GM21526 (cell line): ENCODE data around the gene CCNDBP1.
"Not testable (repeated sequence)": the region's sequence is repeated elsewhere in the genome, so short reads cannot be mapped to it uniquely, and the experiment has no call there.

Experiments
- ATAC-seq: cut with Tn5 transposase; IDR thresholded peaks from one replicate; pipeline ENCODE4 v1.9.1; 2021; ENCODE audit warnings: moderate library complexity; ENCODE audit not compliant: unreplicated experiment, low FRiP score

CCNDBP1 gene

DNA sequence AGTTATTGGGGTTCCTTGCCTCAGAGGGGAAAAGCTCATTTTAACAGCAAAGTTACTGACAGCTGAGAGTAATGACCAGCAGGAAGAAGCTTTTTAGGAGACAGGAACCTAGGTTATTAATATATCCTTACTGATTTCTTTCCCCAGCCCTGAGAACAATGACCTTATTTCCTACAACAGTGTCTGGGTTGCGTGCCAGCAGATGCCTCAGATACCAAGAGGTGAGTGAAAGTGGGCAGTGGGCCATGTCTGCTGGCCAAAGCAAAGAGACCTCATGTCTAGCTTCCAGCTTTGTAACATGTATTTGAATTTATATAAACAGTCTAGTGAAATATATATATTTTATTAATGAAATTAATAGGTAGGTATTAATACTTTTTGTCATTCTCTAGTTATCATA is 5.0 kb downstream of the CCNDBP1 start:
- no peak for ATAC-seq

DNA sequence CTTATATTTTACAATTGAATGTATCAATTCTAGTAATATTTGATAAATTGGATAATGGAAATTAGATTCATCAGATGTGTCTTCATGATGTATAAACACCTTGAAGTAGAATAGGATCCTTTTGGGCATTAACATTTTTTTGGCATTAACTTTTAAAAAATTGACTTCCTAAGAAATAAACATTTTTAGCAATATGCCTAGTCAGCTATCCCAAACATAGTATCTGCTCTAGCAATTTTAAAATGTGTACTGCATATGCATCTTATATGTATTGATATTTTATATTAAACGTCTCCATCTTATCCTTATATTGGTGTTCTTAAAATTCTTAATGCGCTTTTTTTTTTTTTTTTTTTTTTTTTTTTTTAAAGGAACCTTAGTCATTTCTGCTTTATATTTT is 8.5 kb downstream of the CCNDBP1 start:
- no peak for ATAC-seq

DNA sequence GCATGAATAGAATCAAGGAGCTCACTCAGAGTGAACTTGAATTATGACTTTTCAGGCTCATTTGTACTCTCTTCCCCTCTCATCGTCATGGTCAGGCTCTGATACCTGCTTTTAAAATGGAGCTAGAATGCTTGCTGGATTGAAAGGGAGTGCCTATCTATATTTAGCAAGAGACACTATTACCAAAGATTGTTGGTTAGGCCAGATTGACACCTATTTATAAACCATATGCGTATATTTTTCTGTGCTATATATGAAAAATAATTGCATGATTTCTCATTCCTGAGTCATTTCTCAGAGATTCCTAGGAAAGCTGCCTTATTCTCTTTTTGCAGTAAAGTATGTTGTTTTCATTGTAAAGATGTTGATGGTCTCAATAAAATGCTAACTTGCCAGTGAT is 9.6 kb downstream of the CCNDBP1 start:
- ATAC-seq: no peak

- no peak for ATAC-seq
Measured at GRCh38 chr15:43196760-43197548, 11.8 kb downstream of the CCNDBP1 start.

DNA sequence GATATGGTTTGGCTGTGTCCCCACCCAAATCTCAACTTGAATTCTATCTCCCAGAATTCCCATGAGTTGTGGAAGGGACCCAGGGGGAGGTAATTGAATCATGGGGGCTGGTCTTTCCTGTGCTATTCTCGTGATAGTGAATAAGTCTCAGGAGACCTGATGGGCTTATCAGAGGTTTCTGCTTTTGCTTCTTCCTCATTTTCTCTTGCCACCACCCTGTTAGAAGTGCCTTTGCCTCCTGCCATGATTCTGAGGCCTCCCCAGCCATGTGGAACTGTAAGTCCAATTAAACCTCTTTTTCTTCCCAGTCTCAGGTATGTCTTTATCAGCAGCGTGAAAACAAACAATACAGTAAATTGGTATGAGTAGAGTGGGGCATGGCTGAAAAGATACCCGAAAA is 12.6 kb downstream of the CCNDBP1 start:
- ATAC-seq: not testable (repeated sequence)

DNA sequence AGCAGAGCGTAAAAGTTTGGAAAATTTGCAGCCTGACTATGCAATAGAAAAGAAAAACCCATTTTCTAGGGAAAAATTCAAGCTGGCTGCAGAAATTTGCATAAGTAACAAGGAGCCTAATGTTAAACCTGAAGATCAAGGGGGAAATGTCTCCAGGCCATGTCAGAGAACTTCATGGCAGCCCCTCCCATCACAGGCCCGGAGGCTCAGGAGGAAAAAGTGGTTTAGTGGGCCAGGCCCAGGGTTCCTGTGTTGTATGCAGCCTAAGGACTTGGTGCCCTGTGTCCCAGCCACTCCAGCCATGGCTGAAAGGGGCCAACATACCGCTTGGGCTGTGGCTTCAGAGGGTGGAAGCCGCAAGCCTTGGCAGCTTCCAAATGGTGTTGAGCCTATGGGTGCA is 13.4 kb downstream of the CCNDBP1 start:
- ATAC-seq: not testable (repeated sequence)

- ATAC-seq: no peak
Measured at GRCh38 chr15:43198992-43199391, 13.8 kb downstream of the CCNDBP1 start.

DNA sequence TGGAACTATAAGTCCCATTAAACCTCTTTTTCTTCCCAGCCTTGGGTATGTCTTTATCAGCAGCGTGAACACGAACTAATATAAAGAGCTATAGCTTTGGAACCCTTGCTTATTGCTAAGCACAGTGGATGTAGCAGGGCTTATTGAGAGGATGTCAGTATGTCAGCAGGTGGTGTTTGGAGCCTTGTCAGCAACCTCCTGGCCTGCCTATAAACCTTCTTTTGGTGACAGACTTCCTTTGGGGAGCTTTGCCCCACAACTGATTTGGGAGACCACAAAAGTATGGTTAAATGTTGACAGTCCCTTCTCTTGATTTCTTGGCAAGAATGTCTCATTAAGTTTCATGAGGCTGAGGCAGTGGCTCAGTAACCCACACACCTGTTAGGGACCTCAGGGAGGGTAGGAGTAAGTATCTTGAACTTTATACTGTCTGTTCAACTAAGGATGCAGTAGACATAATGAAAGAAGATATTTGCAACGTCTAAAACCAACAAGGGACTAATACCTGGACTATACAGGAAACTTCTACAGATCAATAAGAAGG is 14.8 kb downstream of the CCNDBP1 start:
- no peak for ATAC-seq

DNA sequence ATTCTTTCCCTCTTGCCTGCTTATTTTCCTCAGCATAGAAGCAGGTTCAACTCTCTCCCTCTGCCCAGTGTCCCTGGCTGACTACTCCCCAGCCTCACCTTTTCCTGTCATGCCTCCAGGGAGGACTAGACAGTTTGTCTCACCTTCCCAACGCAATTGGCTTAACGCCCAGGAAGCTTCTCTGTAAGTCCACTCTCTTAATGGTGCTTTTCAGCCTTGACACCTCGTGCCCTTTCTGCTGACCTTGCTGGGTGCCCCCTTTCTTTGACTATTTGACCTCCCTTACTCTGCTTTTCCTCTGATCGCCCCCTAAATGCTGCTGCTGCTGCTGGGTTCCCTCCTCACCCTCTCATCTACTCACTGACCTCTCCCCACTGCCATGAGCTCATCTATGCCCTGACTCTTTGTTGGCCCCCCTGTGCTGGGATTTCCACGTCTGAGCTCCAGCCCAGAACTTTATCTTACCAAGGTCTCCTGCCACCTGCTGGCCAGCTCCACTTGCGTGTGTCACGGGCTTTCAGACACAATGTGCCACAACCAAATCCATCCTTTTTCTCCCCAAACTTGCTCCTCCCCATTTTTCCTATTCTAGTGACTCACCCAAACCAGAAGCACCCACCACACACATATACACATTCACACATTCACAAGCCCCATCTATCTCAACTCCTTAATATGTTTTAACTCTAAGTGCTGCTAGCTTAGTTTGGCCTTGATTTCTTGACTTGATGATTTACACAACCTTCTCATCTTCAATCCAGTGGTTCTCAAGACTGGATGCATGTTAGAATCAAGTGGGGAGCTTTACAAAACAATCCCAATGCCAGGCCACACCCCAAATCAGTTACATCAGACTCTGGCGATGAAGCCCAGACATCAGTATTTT is 19.1 kb downstream of the CCNDBP1 start:
- no peak for ATAC-seq

GRCh38 chr15:43206054-43206453 is 20.9 kb downstream of the CCNDBP1 start:
- ATAC-seq: no peak

GRCh38 chr15:43207024-43207423 is 21.8 kb downstream of the CCNDBP1 start:
- ATAC-seq: no peak

DNA sequence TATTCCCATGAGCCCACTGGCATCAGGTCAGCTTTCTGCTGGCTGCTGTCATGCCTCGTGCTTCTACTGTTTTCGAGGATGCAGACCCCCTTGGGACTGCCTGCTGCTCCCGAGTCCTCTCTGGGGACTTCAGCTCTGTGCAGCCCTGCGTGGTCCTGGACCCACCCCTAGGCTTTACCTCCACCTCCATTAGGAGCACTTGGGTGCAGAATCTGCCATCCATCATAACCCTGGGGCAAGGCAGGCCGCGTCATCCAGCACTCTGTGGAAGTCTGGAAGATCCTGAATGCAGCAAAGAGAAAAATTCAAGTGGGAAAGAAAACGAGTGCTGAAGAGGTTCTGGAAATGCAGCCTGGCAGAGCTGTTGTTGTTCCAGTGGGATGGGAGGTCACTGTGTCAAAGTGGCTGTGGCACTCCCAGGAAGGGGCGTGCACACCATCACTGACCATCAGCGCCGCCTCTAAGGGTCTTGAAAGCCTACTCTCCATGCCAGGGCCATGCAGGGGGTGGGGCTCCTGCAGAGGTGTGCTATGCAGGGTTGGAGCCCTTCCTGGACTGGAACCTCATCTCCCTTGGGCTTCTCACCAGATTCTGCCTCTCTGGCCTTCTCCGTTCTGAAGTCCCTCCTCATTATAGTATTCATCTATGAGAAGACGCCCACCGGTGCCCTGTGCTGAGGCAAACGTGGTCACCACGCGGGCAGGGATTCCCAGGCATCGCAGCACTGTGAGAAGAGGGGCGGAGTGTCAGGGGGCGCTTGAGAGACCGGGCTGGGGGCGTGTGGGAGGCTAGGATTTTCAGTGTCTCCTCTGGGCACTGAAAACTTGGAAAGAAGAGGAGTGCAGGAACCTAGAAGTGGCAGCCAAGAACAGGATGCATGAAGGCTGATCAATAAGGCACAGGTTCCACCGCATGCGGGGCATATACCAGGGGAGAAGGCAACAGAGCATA is 23.1 kb downstream of the CCNDBP1 start:
- ATAC-seq: no peak

- ATAC-seq: no peak
Measured at GRCh38 chr15:43209059-43209824, 24.0 kb downstream of the CCNDBP1 start.

DNA sequence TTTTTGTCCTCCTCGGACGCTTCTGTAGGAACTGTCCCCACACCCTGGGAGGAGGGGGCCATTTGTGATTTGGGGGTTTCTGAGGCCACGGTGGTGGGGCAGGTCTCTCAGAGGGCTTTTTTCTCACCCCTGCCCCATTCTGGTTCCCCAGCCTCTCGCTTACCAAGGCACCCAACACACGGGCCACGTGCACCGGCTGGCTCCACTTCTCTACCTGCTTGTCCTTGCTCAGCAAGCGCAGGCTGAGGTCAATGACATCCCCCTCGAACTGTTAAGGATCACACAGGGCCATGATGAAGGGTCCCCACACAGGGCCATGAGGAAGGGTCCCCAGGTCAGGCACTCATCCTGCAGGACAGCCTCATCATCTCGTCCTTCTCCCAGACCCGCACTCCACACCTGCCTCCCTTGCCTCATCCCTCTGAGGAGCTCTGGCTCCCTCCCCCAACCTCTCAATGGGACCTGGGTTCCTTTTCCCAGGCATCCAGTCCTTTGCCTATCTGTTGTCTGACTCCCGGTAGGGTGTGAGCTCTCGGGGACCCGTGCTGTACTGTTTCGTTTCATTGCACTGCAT is 25.1 kb downstream of the CCNDBP1 start:
- ATAC-seq: no peak

GRCh38 chr15:43210807-43211206 is 25.6 kb downstream of the CCNDBP1 start:
- ATAC-seq: no peak

GRCh38 chr15:43211224-43211735 is 26.1 kb downstream of the CCNDBP1 start:
- no peak for ATAC-seq

DNA sequence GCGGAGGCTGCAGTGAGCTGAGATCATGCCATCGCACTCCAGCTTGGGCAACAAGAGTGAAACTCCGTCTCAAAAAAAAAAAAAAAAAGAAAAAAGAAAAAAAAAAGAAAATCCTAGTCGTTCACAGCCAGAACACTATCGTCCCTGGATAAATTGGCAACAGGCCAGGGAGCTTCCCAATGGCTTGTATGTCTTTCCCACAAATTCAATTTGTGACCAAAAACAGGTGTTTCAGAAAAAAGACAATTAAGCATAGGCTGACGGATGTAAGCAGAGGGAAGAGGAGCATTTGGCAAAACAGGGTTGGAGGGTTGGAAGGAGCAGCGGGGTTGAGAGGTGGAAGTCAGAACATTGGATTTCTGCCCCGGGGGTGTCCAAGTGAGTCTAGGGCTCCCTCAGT is 27.1 kb downstream of the CCNDBP1 start:
- ATAC-seq: no peak

DNA sequence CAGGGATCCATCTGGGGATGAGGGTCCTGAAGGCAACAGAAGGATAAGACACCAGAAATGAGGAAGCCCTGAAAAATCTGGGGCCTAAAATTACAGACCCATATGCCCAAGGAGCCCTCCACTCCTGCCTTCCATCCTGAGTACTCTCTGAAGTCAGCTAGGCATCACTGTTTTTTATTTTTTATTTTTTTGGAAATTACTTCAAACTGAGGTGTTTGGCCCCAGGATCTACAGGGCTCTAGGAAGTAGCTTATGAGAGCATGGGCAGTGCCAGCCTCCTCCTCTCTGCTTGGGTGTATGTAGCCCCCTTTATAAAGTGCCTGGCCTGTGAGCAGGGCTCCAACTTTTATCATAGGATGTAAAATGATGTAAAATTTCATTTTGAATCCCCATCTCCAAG is 27.7 kb downstream of the CCNDBP1 start:
- no peak for ATAC-seq

- ATAC-seq: no peak
Measured at GRCh38 chr15:43213466-43213865, 28.3 kb downstream of the CCNDBP1 start.
